HUES48 (cell line): ENCODE results near the gene CENPM.

ENCODE experiments used
- H3K27ac ChIP-seq: one replicate; pipeline ENCODE4 v1.7.0; 2013; ENCODE audit warnings: low read depth, low read length, inconsistent platforms
- H3K27me3 ChIP-seq: 2 replicates; pipeline ENCODE4 v1.6.1; 2013; ENCODE audit warnings: mild to moderate bottlenecking, low read length; ENCODE audit not compliant: control insufficient read depth, insufficient read depth
- H3K36me3 ChIP-seq: 2 replicates; pipeline ENCODE4 v1.6.1; 2013; ENCODE audit warnings: low read length; ENCODE audit not compliant: control insufficient read depth, insufficient read depth
- H3K4me1 ChIP-seq: 2 replicates; pipeline ENCODE4 v1.6.1; 2013; ENCODE audit warnings: mild to moderate bottlenecking, low read length; ENCODE audit not compliant: control insufficient read depth, insufficient read depth
- H3K4me3 ChIP-seq: 2 replicates; pipeline ENCODE4 v1.5.1; 2013; ENCODE audit warnings: mild to moderate bottlenecking, low read depth, low read length
- H3K9ac ChIP-seq: 2 replicates; pipeline ENCODE4 v1.6.1; 2013; ENCODE audit warnings: mild to moderate bottlenecking, low read depth, low read length, moderate library complexity
- H3K9me3 ChIP-seq: 2 replicates; pipeline ENCODE4 v1.6.1; 2013; ENCODE audit warnings: low read length; ENCODE audit not compliant: control insufficient read depth, insufficient read depth

CENPM gene

DNA sequence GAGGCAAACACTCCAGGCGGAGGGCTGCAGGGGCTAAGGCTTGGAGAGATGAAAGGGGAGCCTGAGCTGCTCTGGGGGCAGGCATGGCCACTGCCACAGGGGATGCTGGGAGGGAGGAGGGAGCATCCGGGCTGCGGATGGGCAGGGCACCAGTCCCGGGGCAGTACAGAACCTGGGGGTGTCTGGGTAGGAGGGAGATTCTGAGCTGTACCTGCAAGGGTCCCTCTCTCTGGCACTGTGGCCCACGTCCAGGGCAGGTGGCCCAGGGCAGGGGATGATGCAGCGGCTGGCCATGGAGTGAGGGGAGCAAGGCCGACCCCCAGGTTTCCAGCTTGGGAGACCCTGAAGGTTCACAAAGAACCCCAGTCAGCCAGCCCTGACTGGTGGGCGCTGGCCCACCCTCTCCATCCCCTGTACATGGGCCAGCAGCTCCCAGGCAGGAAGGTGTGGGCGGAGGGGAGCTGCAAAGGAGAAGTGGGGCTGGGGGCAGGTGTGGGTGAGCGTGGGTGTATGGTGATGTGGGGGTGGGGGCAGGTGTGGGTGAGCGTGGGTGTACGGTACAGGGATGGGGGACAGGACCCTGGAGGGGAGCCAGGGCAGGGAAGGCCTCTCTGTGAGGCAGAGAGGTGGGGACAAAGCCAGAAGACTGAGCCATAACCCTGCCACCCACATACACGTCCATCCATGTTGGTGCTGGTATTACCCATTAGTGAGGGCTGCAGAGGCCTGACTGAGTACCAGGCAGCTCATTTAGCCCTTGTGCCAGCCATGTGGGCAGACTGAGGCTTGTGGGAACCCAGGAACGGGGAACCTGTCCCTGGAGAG, 18.1 kb downstream of the CENPM start:
- Histone ChIP-seq H3K4me1 (no peaks in the 10 kb centered on the region; the same call in 1 of the 2 replicates), H3K27ac (no peak overlapping the region), H3K36me3 (no peaks in the 10 kb centered on the region), H3K9me3 (no peaks in the 10 kb centered on the region), H3K9ac (no peak overlapping the region), H3K4me3 (no peak overlapping the region), H3K27me3 (peaks cover 40% of the 10 kb centered on the region)

- Histone ChIP-seq H3K27ac (no peak overlapping the region), H3K27me3 (peaks cover 49% of the 10 kb centered on the region), H3K4me3 (no peak overlapping the region), H3K36me3 (no peaks in the 10 kb centered on the region), H3K9ac (no peak overlapping the region), H3K4me1 (no peaks in the 10 kb centered on the region; the same call in 1 of the 2 replicates), H3K9me3 (no peaks in the 10 kb centered on the region)
Measured at GRCh38 chr22:41927813-41928212, 19.1 kb downstream of the CENPM start.

DNA sequence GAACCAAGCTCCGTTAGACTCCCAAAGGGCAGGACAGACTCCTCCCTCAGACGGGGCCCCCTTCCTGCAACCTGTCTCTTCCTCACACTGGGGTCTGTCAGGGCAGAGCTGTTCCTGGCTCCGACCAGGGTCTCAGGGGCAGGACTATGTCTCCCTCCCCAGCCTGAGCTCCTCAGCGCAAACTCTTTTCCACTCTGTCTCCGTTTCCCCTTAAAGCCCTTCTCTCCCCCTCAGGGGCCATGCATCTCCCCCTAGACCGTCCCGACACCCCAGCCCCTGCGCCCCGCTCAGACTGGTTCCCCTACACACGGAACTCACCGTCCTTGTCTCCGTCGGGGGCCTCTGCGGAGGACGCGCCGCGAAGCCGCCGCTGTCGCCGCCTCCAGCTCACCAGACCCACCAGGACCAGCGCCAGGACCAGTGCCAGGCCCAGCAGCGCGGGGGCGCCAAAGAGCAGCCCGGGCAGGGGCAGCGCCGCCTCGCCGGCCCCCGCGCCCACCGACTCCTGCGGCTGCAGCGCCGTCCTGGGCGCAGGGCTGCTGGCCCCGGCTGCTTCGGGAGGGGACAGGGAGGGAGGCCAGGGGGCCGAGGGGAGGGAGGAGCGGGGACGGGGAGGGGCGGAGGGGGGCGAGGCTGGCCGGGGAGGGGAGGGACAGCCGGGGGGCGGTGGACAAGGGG, 21.0 kb downstream of the CENPM start:
- H3K9ac ChIP-seq = no peak overlapping the region
- peak overlapping the region; percentile 58 for H3K4me3 ChIP-seq
- no peaks in the 10 kb centered on the region; the same call in 1 of the 2 replicates for H3K4me1 ChIP-seq

DNA sequence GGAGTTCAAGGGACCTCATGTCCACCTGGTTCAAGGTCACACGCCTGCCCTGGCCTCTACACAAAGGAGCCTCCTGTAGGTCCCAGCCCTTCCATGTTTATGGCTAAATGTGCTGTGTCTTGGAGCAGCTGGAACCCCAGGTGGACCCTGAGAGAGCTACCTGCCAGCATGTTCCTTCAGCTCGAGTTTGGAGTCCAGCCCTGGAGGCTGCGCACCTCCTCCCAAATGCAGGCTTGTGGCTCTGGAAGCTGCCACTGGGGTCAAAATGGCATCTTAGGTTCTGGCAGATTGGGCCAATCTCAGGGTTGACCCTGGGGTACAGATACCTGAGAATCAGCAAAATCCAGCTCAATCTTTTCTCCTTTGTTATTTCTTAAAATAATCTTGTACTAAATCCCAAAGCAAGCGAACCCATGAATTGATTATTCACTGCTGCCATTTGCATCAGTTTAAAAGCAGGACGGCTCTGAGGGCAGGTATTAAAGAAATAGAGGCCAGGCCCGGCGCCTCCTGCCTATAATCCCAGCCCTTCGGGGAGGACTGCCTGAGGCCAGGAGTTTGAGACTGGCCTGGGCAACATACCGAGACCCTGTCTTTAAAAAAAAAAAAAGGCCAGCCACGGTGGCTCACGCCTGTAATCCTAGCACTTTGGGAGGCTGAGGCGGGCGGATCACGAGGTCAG, 23.2 kb downstream of the CENPM start:
- Histone ChIP-seq H3K4me1 (no peaks in the 10 kb centered on the region; the same call in 1 of the 2 replicates), H3K9me3 (no peaks in the 10 kb centered on the region), H3K27me3 (peaks cover 72% of the 10 kb centered on the region), H3K36me3 (no peaks in the 10 kb centered on the region), H3K27ac (no peak overlapping the region), H3K4me3 (no peak overlapping the region), H3K9ac (no peak overlapping the region)

More for the DNA sequence above, 21.0 kb downstream of the CENPM start:
- Histone ChIP-seq H3K36me3 (no peaks in the 10 kb centered on the region), H3K9me3 (no peaks in the 10 kb centered on the region), H3K27me3 (peaks cover 57% of the 10 kb centered on the region), H3K27ac (no peak overlapping the region)

DNA sequence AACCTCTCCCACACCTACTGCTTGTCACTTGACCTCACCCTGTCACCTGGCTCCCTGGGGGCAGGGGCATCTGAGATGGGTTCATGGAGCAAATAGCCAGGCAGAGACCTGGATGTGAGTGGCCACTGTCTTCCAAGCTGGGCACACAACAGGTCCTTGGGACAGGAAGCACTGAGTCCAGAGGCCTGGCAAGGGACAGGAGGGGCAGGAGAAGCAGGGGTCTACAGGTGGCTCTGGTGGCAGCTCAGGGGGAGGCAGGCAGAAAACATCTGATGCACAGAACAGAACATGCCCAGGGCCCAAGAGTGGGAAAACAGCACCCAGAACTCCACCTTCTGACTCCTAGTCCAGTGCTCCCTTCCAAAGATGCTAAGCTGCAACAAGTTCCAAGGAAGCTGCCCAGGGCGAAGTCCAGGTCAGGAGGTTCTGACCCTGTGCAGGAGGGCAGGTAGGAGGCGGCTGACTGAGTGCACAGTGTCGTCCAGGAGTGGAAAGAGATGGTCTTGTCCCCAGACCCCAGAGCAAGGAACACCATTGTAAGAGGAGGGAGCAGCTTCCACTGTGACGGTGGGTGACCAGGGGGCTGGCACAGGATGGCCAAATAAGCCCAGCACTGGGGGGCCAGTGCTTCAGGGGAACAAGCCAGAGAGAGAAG, 23.9 kb downstream of the CENPM start:
- Histone ChIP-seq H3K4me1 (no peaks in the 10 kb centered on the region; the same call in 1 of the 2 replicates), H3K4me3 (no peak overlapping the region), H3K9ac (no peak overlapping the region)

GRCh38 chr22:41922328-41922727, 24.6 kb downstream of the CENPM start:
- Histone ChIP-seq H3K4me3 (no peak overlapping the region), H3K27me3 (peaks cover 74% of the 10 kb centered on the region), H3K4me1 (no peaks in the 10 kb centered on the region; the same call in 1 of the 2 replicates), H3K27ac (no peak overlapping the region), H3K9ac (no peak overlapping the region), H3K9me3 (no peaks in the 10 kb centered on the region), H3K36me3 (no peaks in the 10 kb centered on the region)

More for the DNA sequence above, 23.9 kb downstream of the CENPM start:
- Histone ChIP-seq H3K9me3 (no peaks in the 10 kb centered on the region), H3K36me3 (no peaks in the 10 kb centered on the region), H3K27me3 (peaks cover 72% of the 10 kb centered on the region), H3K27ac (no peak overlapping the region)

DNA sequence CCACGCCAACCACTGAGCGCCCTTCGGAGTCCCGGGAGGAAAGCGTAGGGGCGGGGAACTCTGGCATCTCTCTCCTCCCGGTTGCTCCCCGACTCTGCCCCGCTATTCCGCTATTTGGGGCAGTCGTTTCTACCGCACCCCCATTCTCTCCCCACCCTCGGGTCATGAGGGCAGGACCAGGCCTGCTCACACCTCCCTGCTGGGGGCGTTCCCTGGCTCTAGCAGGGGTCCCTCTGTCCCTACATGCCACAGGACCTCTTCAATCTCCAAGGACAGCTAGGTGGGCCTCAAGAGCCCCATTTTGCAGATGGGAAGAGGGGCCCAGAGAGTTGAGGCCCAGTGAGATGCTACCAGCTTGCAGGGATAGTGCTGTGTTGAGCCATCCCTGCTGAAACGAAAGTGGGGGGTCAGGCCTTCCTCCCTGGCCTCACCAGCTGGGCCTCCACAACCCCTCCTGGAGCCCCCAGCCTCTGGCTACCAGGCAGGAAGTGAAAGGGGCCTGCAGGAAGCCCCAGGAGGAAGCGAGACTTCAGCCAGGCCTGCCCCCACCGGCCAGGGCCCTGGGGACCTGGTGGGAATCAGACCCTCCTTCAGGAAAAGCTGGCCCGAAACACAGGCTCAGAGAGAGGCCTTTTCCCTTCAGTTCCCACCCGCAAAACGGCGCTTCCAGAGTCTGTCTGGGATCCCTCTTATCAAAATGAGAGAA, 26.5 kb downstream of the CENPM start:
- no peaks in the 10 kb centered on the region for H3K9me3 ChIP-seq
- H3K27ac ChIP-seq = no peak overlapping the region
- peak overlapping the region; percentile 69 for H3K4me3 ChIP-seq
- H3K36me3 ChIP-seq = no peaks in the 10 kb centered on the region
- peaks cover 77% of the 10 kb centered on the region for H3K27me3 ChIP-seq
- no peaks in the 10 kb centered on the region; the same call in 1 of the 2 replicates for H3K4me1 ChIP-seq
- no peak overlapping the region for H3K9ac ChIP-seq

DNA sequence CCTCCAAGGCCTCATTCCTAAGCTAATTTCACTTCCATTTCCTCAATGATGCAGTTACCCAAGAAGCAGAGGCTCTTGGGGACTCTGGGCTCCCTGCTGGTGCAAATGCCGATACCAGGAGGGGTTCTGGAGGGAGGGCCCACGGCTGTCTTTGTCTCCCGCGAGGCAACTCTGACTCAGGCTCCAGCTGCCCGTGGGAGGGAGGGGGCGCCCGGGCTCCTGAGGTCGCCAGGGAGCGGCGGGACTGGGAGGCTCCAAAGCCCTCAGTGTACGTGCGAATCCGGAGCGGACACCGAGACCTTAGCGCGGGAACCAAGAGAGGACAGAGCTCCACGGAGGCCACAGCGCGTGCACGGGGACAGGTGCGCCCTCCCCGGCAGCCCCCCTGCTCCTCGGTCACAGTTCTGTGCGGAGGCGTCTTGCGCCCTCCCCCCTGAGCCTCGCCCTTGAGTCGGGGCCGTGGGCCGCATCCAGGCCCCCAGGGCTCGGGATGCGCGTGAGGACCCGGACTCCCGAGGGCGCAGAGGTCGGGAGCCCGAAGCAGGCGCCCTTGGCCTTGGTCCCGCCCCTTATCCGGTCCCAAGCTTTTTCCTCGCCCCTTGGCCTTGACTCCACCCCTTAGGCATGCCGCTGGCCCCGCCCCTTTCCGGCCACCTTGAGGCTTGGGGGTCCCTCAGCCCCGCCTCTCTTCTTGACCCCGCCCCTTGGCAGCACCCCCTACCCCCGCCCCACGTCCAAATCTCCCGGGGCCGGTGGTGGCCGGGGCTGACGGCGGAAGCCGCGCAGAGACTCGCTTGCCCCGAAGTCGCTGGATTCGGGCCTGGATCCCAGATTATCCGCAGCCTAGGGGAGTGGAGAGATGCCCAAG, 27.4 kb downstream of the CENPM start:
- Histone ChIP-seq H3K4me3 (peak overlapping the region; percentile 69), H3K27me3 (peaks cover 77% of the 10 kb centered on the region), H3K4me1 (no peaks in the 10 kb centered on the region), H3K9me3 (no peaks in the 10 kb centered on the region), H3K27ac (no peak overlapping the region), H3K9ac (no peak overlapping the region), H3K36me3 (no peaks in the 10 kb centered on the region)

DNA sequence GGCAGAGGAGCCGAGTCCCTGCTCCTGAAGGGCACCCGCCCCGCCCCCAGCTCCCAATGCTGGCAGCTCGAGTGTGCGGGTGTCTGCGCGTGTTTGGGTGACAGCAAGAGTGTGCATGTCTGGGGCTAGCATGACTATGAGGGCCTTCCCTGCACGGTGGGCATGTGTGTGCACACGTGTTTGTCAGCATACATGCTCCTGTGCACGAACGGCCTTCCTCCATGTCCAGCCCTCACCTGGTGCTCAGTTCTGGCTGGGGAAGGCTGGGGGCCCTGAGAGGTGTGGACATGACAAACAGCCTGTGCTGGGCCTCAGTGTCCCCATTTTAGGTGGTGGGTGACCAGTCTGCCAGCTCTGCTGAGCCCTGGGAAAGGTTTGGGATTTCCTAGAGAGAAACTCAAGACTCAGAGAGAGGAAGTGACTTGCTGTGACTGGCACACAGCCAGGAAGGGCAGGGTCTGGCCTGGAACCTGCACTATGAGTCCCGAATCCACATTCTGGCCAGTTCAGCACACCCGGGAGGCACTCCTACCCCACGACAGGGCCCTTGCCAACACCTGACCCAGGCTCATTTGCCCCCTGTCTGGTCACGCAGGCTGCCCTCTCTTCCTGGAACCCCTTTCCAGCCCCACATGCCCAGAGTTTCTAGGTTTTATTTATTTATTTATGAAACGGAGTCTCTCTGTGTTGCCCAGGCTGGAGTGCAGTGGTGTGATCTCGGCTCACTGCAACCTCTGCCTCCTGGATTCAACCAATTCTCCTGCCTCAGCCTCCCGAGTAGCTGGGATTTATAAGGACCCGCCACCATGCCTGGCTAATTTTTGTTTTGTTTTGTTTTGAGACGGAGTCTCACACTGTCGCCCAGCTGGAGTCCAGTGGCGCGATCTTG, 28.8 kb downstream of the CENPM start:
- Histone ChIP-seq H3K27me3 (peaks cover 84% of the 10 kb centered on the region), H3K4me1 (no peaks in the 10 kb centered on the region)

More for the DNA sequence above, 28.8 kb downstream of the CENPM start:
- H3K27ac ChIP-seq = no peak overlapping the region
- H3K36me3 ChIP-seq = no peaks in the 10 kb centered on the region
- H3K4me3 ChIP-seq = no peak overlapping the region
- no peak overlapping the region for H3K9ac ChIP-seq
- H3K9me3 ChIP-seq = no peaks in the 10 kb centered on the region
